ENCODE measurements around the gene DTX2. TPM values are rescaled to one million over a fixed set of nuclear protein-coding genes. Genes with fewer than 3 reads are reported as not detected.
"Not testable (repeated sequence)": the region's sequence is repeated elsewhere in the genome, so short reads cannot be mapped to it uniquely, and the experiment has no call there.

The DTX2 gene
- total and polyA plus RNA-seq, 2 experiments from 2014 or later = 7.6 to 22.2 TPM

DNA sequence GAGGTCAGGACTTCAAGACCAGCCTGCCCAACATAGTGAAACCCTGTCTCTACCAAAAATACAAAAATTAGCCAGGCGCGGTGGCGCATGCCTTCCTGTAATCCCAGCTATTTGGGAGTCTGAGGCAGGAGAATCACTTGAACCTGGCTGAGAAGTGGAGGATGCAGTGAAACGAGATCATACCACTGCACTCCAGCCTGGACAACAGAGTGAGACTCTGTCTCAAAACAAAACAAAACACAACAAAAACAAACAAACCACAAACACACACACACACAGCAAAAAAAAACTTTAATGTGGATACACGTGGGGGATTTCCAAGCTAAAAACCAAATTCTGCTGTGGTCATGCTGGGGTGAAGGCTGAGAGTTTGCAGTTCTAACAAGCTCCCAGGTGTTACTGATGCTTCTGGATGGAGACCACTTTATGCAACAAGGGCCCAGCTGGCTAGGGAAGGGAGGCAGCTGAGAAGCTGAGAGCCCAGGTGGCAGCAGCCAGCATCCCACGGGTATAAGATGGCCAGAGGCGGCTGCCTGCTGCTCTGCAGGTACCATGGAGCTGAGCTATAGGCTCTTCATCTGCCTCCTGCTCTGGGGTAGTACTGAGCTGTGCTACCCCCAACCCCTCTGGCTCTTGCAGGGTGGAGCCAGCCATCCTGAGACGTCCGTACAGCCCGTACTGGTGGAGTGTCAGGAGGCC is 36.9 kb upstream of the DTX2 start, which contains the start of gene ZP3:
Gene ZP3, plus strand, starts transcription at position 538 of the 699 bp plus-strand sequence. Its CDS starts 15 bp downstream, at position 553.
- no peak within 1 kb of the TSS for H3K4me3 ChIP-seq
- H3K9me2 ChIP-seq (replicated peaks; ENCODE audit: insufficient read depth) = no peaks in the 10 kb centered on the region
- H4K20me1 ChIP-seq (ENCODE audit: insufficient read depth, poor library complexity, severe bottlenecking) = no peaks in the 10 kb centered on the region
- peak within 1 kb of the TSS; percentile 20 for H3K27ac ChIP-seq
- TF ChIP-seq, protein P1, sequence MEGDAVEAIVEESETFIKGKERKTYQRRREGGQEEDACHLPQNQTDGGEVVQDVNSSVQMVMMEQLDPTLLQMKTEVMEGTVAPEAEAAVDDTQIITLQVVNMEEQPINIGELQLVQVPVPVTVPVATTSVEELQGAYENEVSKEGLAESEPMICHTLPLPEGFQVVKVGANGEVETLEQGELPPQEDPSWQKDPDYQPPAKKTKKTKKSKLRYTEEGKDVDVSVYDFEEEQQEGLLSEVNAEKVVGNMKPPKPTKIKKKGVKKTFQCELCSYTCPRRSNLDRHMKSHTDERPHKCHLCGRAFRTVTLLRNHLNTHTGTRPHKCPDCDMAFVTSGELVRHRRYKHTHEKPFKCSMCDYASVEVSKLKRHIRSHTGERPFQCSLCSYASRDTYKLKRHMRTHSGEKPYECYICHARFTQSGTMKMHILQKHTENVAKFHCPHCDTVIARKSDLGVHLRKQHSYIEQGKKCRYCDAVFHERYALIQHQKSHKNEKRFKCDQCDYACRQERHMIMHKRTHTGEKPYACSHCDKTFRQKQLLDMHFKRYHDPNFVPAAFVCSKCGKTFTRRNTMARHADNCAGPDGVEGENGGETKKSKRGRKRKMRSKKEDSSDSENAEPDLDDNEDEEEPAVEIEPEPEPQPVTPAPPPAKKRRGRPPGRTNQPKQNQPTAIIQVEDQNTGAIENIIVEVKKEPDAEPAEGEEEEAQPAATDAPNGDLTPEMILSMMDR (IDR thresholded peaks at IDR 0.05; ENCODE audit: poor library complexity) = no peak
- TF ChIP-seq EZH2 (IDR thresholded peaks at IDR 0.05; ENCODE audit: borderline replicate concordance) (no peak), EZH2phosphoT487 (IDR thresholded peaks at IDR 0.05; ENCODE audit: low read depth, severe bottlenecking, unreplicated experiment) (no peak)
- H2AFZ ChIP-seq = no peak within 1 kb of the TSS
- DNase-seq (ENCODE audit: low spot score) = no peak
- H3K79me2 ChIP-seq = no peaks in the 10 kb centered on the region
- H3K36me3 ChIP-seq (replicated peaks; ENCODE audit: insufficient read depth, low read depth) = no peaks in the 10 kb centered on the region
- no peaks in the 10 kb centered on the region for H3K4me1 ChIP-seq (ENCODE audit: insufficient read depth)
- H3K27me3 ChIP-seq = no peaks in the 10 kb centered on the region
- WGBS (ENCODE audit: low lambda C conversion rate, missing lambda C conversion rate) = 90% methylated on average over 10 of the region's 10 CpGs
- peak within 1 kb of the TSS; percentile 10 for H3K4me2 ChIP-seq
- no peaks in the 10 kb centered on the region for H3K9me3 ChIP-seq (ENCODE audit: low read depth)

DNA sequence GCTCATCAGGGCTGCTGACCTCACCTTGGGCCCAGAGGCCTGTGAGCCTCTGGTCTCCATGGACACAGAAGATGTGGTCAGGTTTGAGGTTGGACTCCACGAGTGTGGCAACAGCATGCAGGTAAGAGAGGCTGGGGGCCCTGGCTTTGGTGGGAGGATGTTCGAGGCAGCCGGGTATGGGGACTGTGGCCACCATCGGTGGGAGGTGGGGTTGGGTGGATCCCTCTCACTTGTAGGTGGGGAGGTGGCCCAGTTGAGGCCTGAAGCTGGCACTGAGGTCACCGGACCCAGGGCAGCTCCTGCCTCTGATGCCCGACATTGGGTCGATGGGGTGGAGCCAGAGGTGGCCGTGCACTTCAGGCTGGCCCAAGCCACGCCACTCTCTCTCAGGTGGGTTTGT is 36.4 kb upstream of the DTX2 start:
- no peaks in the 10 kb centered on the region for H3K36me3 ChIP-seq (replicated peaks; ENCODE audit: insufficient read depth, low read depth)
- H3K27ac ChIP-seq = no peak overlapping the region
- H3K9me2 ChIP-seq (replicated peaks; ENCODE audit: insufficient read depth) = no peaks in the 10 kb centered on the region
- no peaks in the 10 kb centered on the region for H3K4me1 ChIP-seq (ENCODE audit: insufficient read depth)
- no peaks in the 10 kb centered on the region for H4K20me1 ChIP-seq (ENCODE audit: insufficient read depth, poor library complexity, severe bottlenecking)
- TF ChIP-seq, protein P1 (IDR thresholded peaks at IDR 0.05; ENCODE audit: poor library complexity) = no peak
- H3K4me3 ChIP-seq = no peak overlapping the region
- no peaks in the 10 kb centered on the region for H3K79me2 ChIP-seq
- DNase-seq (ENCODE audit: low spot score) = no peak
- H2AFZ ChIP-seq = no peak overlapping the region
- no peaks in the 10 kb centered on the region for H3K27me3 ChIP-seq
- no peak overlapping the region for H3K4me2 ChIP-seq
- WGBS (ENCODE audit: low lambda C conversion rate, missing lambda C conversion rate) = 96% methylated on average over 9 of the region's 9 CpGs
- no peaks in the 10 kb centered on the region for H3K9me3 ChIP-seq (ENCODE audit: low read depth)

DNA sequence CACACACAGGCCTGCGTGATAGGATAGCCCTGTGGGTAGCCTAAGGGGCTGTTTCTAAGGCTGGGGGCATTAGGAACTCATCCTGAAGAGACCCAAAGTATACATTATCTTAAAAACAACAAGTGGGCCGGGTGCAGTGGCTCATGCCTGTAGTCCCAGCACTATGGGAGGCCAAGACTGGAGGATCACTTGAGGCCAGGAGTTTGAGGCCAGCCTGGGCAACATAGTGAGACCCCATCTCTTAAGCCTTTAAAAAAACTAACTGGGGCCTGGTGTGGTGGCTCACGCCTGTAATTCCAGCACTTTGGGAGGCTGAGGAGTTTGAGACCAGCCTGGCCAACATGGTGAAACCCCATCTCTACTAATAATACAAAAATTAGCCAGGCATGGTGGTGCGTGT is 36.0 kb upstream of the DTX2 start:
- not testable (repeated sequence) for H3K36me3 ChIP-seq (replicated peaks; ENCODE audit: insufficient read depth, low read depth); H3K4me3 ChIP-seq; H3K4me1 ChIP-seq (ENCODE audit: insufficient read depth); H3K9me2 ChIP-seq (replicated peaks; ENCODE audit: insufficient read depth); H3K9me3 ChIP-seq (ENCODE audit: low read depth); H4K20me1 ChIP-seq (ENCODE audit: insufficient read depth, poor library complexity, severe bottlenecking); H2AFZ ChIP-seq; H3K27me3 ChIP-seq; DNase-seq (ENCODE audit: low spot score); H3K4me2 ChIP-seq; H3K79me2 ChIP-seq; H3K27ac ChIP-seq
- 98% methylated on average over 4 of the region's 4 CpGs for WGBS (ENCODE audit: low lambda C conversion rate, missing lambda C conversion rate)

DNA sequence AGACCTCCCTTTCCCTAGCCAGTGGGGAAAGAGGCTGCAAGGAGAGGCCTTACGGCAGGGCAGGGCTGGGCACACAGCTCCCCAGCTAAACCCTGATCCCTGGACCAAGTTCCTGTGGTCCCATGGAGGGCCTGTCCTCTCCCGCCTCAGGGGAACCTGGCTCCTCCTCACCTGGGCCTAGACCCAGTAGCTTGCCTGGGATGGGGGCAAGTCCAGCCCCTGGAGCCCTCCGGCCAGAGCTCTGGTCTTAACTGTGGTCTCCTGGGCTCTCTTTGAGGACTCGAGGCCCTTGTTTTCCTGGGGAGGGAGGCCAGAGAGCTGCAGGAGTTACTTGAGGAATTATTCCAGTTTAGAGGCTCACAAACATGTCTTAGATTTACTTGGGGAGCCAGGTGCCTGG is 35.3 kb upstream of the DTX2 start:
- Histone ChIP-seq H2AFZ (no peak overlapping the region), H3K27me3 (no peaks in the 10 kb centered on the region), H3K9me2 (replicated peaks; ENCODE audit: insufficient read depth) (no peaks in the 10 kb centered on the region), H3K36me3 (replicated peaks; ENCODE audit: insufficient read depth, low read depth) (no peaks in the 10 kb centered on the region), H3K4me2 (no peak overlapping the region), H3K4me1 (ENCODE audit: insufficient read depth) (no peaks in the 10 kb centered on the region), H3K27ac (no peak overlapping the region), H3K79me2 (no peaks in the 10 kb centered on the region), H4K20me1 (ENCODE audit: insufficient read depth, poor library complexity, severe bottlenecking) (no peaks in the 10 kb centered on the region), H3K9me3 (ENCODE audit: low read depth) (no peaks in the 10 kb centered on the region), H3K4me3 (no peak overlapping the region)
- TF ChIP-seq, protein P1 (IDR thresholded peaks at IDR 0.05; ENCODE audit: poor library complexity) = no peak
- no peak for TF ChIP-seq EZH2 (IDR thresholded peaks at IDR 0.05; ENCODE audit: borderline replicate concordance)
- TF ChIP-seq EZH2phosphoT487 (IDR thresholded peaks at IDR 0.05; ENCODE audit: low read depth, severe bottlenecking, unreplicated experiment) = no peak
- no peak for DNase-seq (ENCODE audit: low spot score)
- 89% methylated on average over 4 of the region's 4 CpGs for WGBS (ENCODE audit: low lambda C conversion rate, missing lambda C conversion rate)

Measured in hepatocyte (in vitro differentiated cells).